ENCODE results near the gene YPEL2. TPM values are rescaled to one million over a fixed set of nuclear protein-coding genes. Genes with fewer than 3 reads are reported as not detected.

Gene YPEL2
- total and polyA plus RNA-seq, 2 donors, result 7.0 to 10.6 TPM

- Histone ChIP-seq H3K36me3 (ENCODE audit: control insufficient read depth in 2 of 2, insufficient read depth in 2 of 2, low read length in 1 of 2) (no peaks in the 10 kb centered on the region), H3K4me1 (ENCODE audit: control insufficient read depth in 2 of 2, insufficient read depth in 2 of 2, low read length in 2 of 2) (peaks cover 0 to 16% of the 10 kb centered on the region in 2 donors), H3K27ac (ENCODE audit: low read depth in 1 of 2, low read length in 1 of 2) (no peak overlapping the region), H3K4me3 (ENCODE audit: low read length in 2 of 2) (no peak overlapping the region), H3K9me3 (ENCODE audit: control insufficient read depth in 2 of 2, insufficient read depth in 1 of 2, low read length in 1 of 2) (no peaks in the 10 kb centered on the region), H3K27me3 (ENCODE audit: control insufficient read depth in 2 of 2, insufficient read depth in 1 of 2, low read length in 1 of 2) (no peaks in the 10 kb centered on the region)
- DNase-seq (ENCODE audit: low read depth in 6 of 9, low spot score in 9 of 9), result no peak
- 95% methylated on average over 4 of the region's 4 CpGs for WGBS
Observed at GRCh38 chr17:59436900-59437299, 105.4 kb downstream of the YPEL2 start.

GRCh38 chr17:59437791-59438281, 106.4 kb downstream of the YPEL2 start:
- Histone ChIP-seq H3K9me3 (ENCODE audit: control insufficient read depth in 2 of 2, insufficient read depth in 1 of 2, low read length in 1 of 2) (no peaks in the 10 kb centered on the region), H3K4me3 (ENCODE audit: low read length in 2 of 2) (no peak overlapping the region), H3K36me3 (ENCODE audit: control insufficient read depth in 2 of 2, insufficient read depth in 2 of 2, low read length in 1 of 2) (no peaks in the 10 kb centered on the region), H3K4me1 (ENCODE audit: control insufficient read depth in 2 of 2, insufficient read depth in 2 of 2, low read length in 2 of 2) (peaks cover 0 to 16% of the 10 kb centered on the region in 2 donors), H3K27ac (ENCODE audit: low read depth in 1 of 2, low read length in 1 of 2) (no peak overlapping the region), H3K27me3 (ENCODE audit: control insufficient read depth in 2 of 2, insufficient read depth in 1 of 2, low read length in 1 of 2) (no peaks in the 10 kb centered on the region)
- 16% methylated on average over 12 of the region's 12 CpGs for WGBS
- DNase-seq (ENCODE audit: low read depth in 6 of 9, low spot score in 9 of 9), result no peak

GRCh38 chr17:59439262-59439661, 107.8 kb downstream of the YPEL2 start:
- H3K9me3 ChIP-seq (ENCODE audit: control insufficient read depth in 2 of 2, insufficient read depth in 1 of 2, low read length in 1 of 2), result no peaks in the 10 kb centered on the region
- H3K4me1 ChIP-seq (ENCODE audit: control insufficient read depth in 2 of 2, insufficient read depth in 2 of 2, low read length in 2 of 2), result peaks cover 0 to 16% of the 10 kb centered on the region in 2 donors
- H3K27me3 ChIP-seq (ENCODE audit: control insufficient read depth in 2 of 2, insufficient read depth in 1 of 2, low read length in 1 of 2), result no peaks in the 10 kb centered on the region
- no peak for DNase-seq (ENCODE audit: low read depth in 6 of 9, low spot score in 9 of 9)
- WGBS, result 96% methylated on average over 4 of the region's 4 CpGs
- H3K27ac ChIP-seq (ENCODE audit: low read depth in 1 of 2, low read length in 1 of 2), result peak overlapping the region in 1 of 2 donors; percentile 56
- H3K4me3 ChIP-seq (ENCODE audit: low read length in 2 of 2), result no peak overlapping the region
- no peaks in the 10 kb centered on the region for H3K36me3 ChIP-seq (ENCODE audit: control insufficient read depth in 2 of 2, insufficient read depth in 2 of 2, low read length in 1 of 2)

GRCh38 chr17:59439741-59440211, 108.3 kb downstream of the YPEL2 start:
- Histone ChIP-seq H3K4me1 (ENCODE audit: control insufficient read depth in 2 of 2, insufficient read depth in 2 of 2, low read length in 2 of 2) (peaks cover 0 to 16% of the 10 kb centered on the region in 2 donors), H3K9me3 (ENCODE audit: control insufficient read depth in 2 of 2, insufficient read depth in 1 of 2, low read length in 1 of 2) (no peaks in the 10 kb centered on the region), H3K27me3 (ENCODE audit: control insufficient read depth in 2 of 2, insufficient read depth in 1 of 2, low read length in 1 of 2) (no peaks in the 10 kb centered on the region), H3K4me3 (ENCODE audit: low read length in 2 of 2) (no peak overlapping the region), H3K27ac (ENCODE audit: low read depth in 1 of 2, low read length in 1 of 2) (peak overlapping the region; percentile 4 to 56), H3K36me3 (ENCODE audit: control insufficient read depth in 2 of 2, insufficient read depth in 2 of 2, low read length in 1 of 2) (no peaks in the 10 kb centered on the region)
- no peak for DNase-seq (ENCODE audit: low read depth in 6 of 9, low spot score in 9 of 9)
- 84% methylated on average over 6 of the region's 6 CpGs for WGBS

- Histone ChIP-seq H3K36me3 (ENCODE audit: control insufficient read depth in 2 of 2, insufficient read depth in 2 of 2, low read length in 1 of 2) (no peaks in the 10 kb centered on the region), H3K9me3 (ENCODE audit: control insufficient read depth in 2 of 2, insufficient read depth in 1 of 2, low read length in 1 of 2) (no peaks in the 10 kb centered on the region), H3K27me3 (ENCODE audit: control insufficient read depth in 2 of 2, insufficient read depth in 1 of 2, low read length in 1 of 2) (no peaks in the 10 kb centered on the region), H3K27ac (ENCODE audit: low read depth in 1 of 2, low read length in 1 of 2) (peak overlapping the region in 1 of 2 donors; percentile 31), H3K4me3 (ENCODE audit: low read length in 2 of 2) (no peak overlapping the region), H3K4me1 (ENCODE audit: control insufficient read depth in 2 of 2, insufficient read depth in 2 of 2, low read length in 2 of 2) (peaks cover 0 to 16% of the 10 kb centered on the region in 2 donors)
- WGBS, result 17% methylated on average over 10 of the region's 10 CpGs
- peak; percentile 62 to 93 (median 89) for DNase-seq (ENCODE audit: low read depth in 6 of 9, low spot score in 9 of 9)
Observed at GRCh38 chr17:59440757-59441463, 109.5 kb downstream of the YPEL2 start.

- H3K27me3 ChIP-seq (ENCODE audit: control insufficient read depth in 2 of 2, insufficient read depth in 1 of 2, low read length in 1 of 2), result no peaks in the 10 kb centered on the region
- no peak overlapping the region for H3K4me3 ChIP-seq (ENCODE audit: low read length in 2 of 2)
- H3K9me3 ChIP-seq (ENCODE audit: control insufficient read depth in 2 of 2, insufficient read depth in 1 of 2, low read length in 1 of 2), result no peaks in the 10 kb centered on the region
- 98% methylated on average over 7 of the region's 7 CpGs for WGBS
- no peaks in the 10 kb centered on the region for H3K36me3 ChIP-seq (ENCODE audit: control insufficient read depth in 2 of 2, insufficient read depth in 2 of 2, low read length in 1 of 2)
- H3K27ac ChIP-seq (ENCODE audit: low read depth in 1 of 2, low read length in 1 of 2), result no peak overlapping the region
- peaks cover 0 to 16% of the 10 kb centered on the region in 2 donors for H3K4me1 ChIP-seq (ENCODE audit: control insufficient read depth in 2 of 2, insufficient read depth in 2 of 2, low read length in 2 of 2)
- no peak for DNase-seq (ENCODE audit: low read depth in 6 of 9, low spot score in 9 of 9)
Observed at GRCh38 chr17:59441464-59442096, 110.1 kb downstream of the YPEL2 start.

GRCh38 chr17:59443106-59443505, 111.7 kb downstream of the YPEL2 start:
- DNase-seq (ENCODE audit: low read depth in 6 of 9, low spot score in 9 of 9), result no peak
- H3K4me3 ChIP-seq (ENCODE audit: low read length in 2 of 2), result no peak overlapping the region
- H3K9me3 ChIP-seq (ENCODE audit: control insufficient read depth in 2 of 2, insufficient read depth in 1 of 2, low read length in 1 of 2), result no peaks in the 10 kb centered on the region
- no peak overlapping the region for H3K27ac ChIP-seq (ENCODE audit: low read depth in 1 of 2, low read length in 1 of 2)
- H3K27me3 ChIP-seq (ENCODE audit: control insufficient read depth in 2 of 2, insufficient read depth in 1 of 2, low read length in 1 of 2), result no peaks in the 10 kb centered on the region
- H3K36me3 ChIP-seq (ENCODE audit: control insufficient read depth in 2 of 2, insufficient read depth in 2 of 2, low read length in 1 of 2), result no peaks in the 10 kb centered on the region
- WGBS, result 99% methylated on average over 4 of the region's 4 CpGs
- peaks cover 0 to 14% of the 10 kb centered on the region in 2 donors for H3K4me1 ChIP-seq (ENCODE audit: control insufficient read depth in 2 of 2, insufficient read depth in 2 of 2, low read length in 2 of 2)

Data from thymus (tissue), 11 donors.